Trophoblast cell (in vitro differentiated cells and primary cell): ENCODE data around the gene PCP4.

Experiments
- DNase-seq, 2 donors: peaks; one replicate each; pipeline ENCODE4 v3.0.0-alpha.2; 2016
- H2AFZ ChIP-seq: 2 replicates; pipeline ENCODE4 v1.6.1; 2013; ENCODE audit warnings: low read length, moderate library complexity, mild to moderate bottlenecking; ENCODE audit not compliant: insufficient read depth, poor library complexity
- H2AK5ac ChIP-seq: 2 replicates; pipeline ENCODE4 v1.6.1; 2013; ENCODE audit warnings: mild to moderate bottlenecking, low read length
- H2BK120ac ChIP-seq: 2 replicates; pipeline ENCODE4 v1.6.1; 2013; ENCODE audit warnings: low read length, mild to moderate bottlenecking, moderate library complexity; ENCODE audit not compliant: insufficient read depth, poor library complexity
- H2BK12ac ChIP-seq: 2 replicates; pipeline ENCODE4 v1.6.1; 2013; ENCODE audit warnings: mild to moderate bottlenecking, low read length, moderate library complexity
- H2BK5ac ChIP-seq: 2 replicates; pipeline ENCODE4 v1.6.1; 2013; ENCODE audit warnings: low read length, low read depth, moderate library complexity, mild to moderate bottlenecking; ENCODE audit not compliant: poor library complexity
- H3K14ac ChIP-seq: 2 replicates; pipeline ENCODE4 v1.6.1; 2013; ENCODE audit warnings: mild to moderate bottlenecking, low read length
- H3K18ac ChIP-seq: 2 replicates; pipeline ENCODE4 v1.6.1; 2013; ENCODE audit warnings: mild to moderate bottlenecking, low read length
- H3K23ac ChIP-seq: 2 replicates; pipeline ENCODE4 v1.6.1; 2013; ENCODE audit warnings: low read length
- H3K27ac ChIP-seq: 2 replicates; pipeline ENCODE4 v1.5.1; 2013; ENCODE audit warnings: low read depth, mild to moderate bottlenecking, inconsistent platforms, low read length, moderate library complexity
- H3K27me3 ChIP-seq: 2 replicates; pipeline ENCODE4 v1.6.1; 2013; ENCODE audit warnings: inconsistent platforms, mild to moderate bottlenecking, low read length, moderate library complexity; ENCODE audit not compliant: insufficient read depth
- H3K36me3 ChIP-seq, 2 experiments: 1 replicate in 1 of 2; 2 replicates in 1 of 2; pipeline ENCODE4 v1.6.1; 2013; ENCODE audit warnings: low read length in 2 of 2, mild to moderate bottlenecking in 2 of 2, moderate library complexity in 1 of 2; ENCODE audit not compliant: insufficient read depth in 2 of 2, control insufficient read depth in 1 of 2
- H3K4ac ChIP-seq: 2 replicates; pipeline ENCODE4 v1.6.1; 2013; ENCODE audit warnings: low read depth, mild to moderate bottlenecking, low read length, moderate library complexity
- H3K4me1 ChIP-seq, 2 experiments: 1 replicate in 1 of 2; 2 replicates in 1 of 2; pipeline ENCODE4 v1.6.1; 2013; ENCODE audit warnings: low read length in 2 of 2, mild to moderate bottlenecking in 2 of 2, moderate library complexity in 1 of 2; ENCODE audit not compliant: insufficient read depth in 2 of 2, control insufficient read depth in 1 of 2
- H3K4me2 ChIP-seq: 2 replicates; pipeline ENCODE4 v1.6.1; 2013; ENCODE audit warnings: inconsistent platforms, mild to moderate bottlenecking, low read length, moderate library complexity
- H3K4me3 ChIP-seq: 2 replicates; pipeline ENCODE4 v1.5.1; 2013; ENCODE audit warnings: mild to moderate bottlenecking, low read depth, low read length, inconsistent platforms
- H3K79me1 ChIP-seq: one replicate; pipeline ENCODE4 v1.6.1; 2013; ENCODE audit warnings: low read length
- H3K79me2 ChIP-seq: 2 replicates; pipeline ENCODE4 v1.6.1; 2013; ENCODE audit warnings: low read length, mild to moderate bottlenecking; ENCODE audit not compliant: control insufficient read depth, insufficient read depth, poor library complexity
- H3K9ac ChIP-seq: 2 replicates; pipeline ENCODE4 v1.6.1; 2013; ENCODE audit warnings: mild to moderate bottlenecking, low read length
- H3K9me3 ChIP-seq: 2 replicates; pipeline ENCODE4 v1.6.1; 2013; ENCODE audit warnings: low read depth, mild to moderate bottlenecking, control low read depth, inconsistent platforms, low read length; ENCODE audit not compliant: insufficient read depth
- H4K12ac ChIP-seq: 2 replicates; pipeline ENCODE4 v1.6.1; 2013; ENCODE audit warnings: low read depth, mild to moderate bottlenecking, low read length, moderate library complexity
- H4K8ac ChIP-seq: 2 replicates; pipeline ENCODE4 v1.6.1; 2013; ENCODE audit warnings: low read depth, mild to moderate bottlenecking, low read length, moderate library complexity
- H4K91ac ChIP-seq: one replicate; pipeline ENCODE4 v1.6.1; 2013; ENCODE audit warnings: low read depth, mild to moderate bottlenecking, low read length, moderate library complexity
- WGBS: extraction: QIAGEN DNeasy Blood & Tissue Kit; methylation state at CpG from one replicate; pipeline ENCODE4 v1.1.7; 2013; ENCODE audit warnings: missing lambda C conversion rate; ENCODE audit not compliant: insufficient read length, insufficient coverage; ENCODE audit errors: extremely low coverage; 5-methylcytosine and 5-hydroxymethylcytosine counted together

The PCP4 gene

DNA sequence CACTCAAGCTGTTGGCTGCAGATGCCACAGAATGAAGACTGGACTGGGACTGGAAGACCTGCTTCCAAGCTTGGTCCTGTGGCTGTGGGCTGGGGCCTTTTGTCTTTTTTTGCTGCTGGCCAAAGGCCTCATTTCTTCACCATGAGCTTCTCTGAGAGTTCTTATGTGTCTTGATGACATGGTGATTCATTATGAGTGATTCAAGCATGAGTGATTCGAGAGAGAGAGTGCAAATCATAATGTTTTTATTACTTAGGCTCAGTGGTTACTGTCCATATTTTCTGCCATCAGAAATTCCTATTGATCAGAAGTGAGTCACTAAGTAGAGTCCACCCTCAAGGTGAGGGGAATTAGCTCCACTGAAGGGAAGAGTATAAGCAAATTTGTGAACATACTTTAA is 94.0 kb downstream of the PCP4 start:
- Histone ChIP-seq H2BK120ac (no peak overlapping the region), H3K79me1 (no peaks in the 10 kb centered on the region), H2BK12ac (no peak overlapping the region), H3K4me1 (peaks cover 0 to 2% of the 10 kb centered on the region in 2 experiments), H3K4me2 (no peak overlapping the region), H4K12ac (no peak overlapping the region), H4K91ac (no peak overlapping the region), H2BK5ac (no peak overlapping the region), H3K9ac (no peak overlapping the region), H3K18ac (no peak overlapping the region), H2AK5ac (no peak overlapping the region), H3K27me3 (no peaks in the 10 kb centered on the region), H3K79me2 (no peaks in the 10 kb centered on the region), H3K14ac (no peak overlapping the region), H3K23ac (no peak overlapping the region), H4K8ac (no peak overlapping the region), H3K4ac (no peak overlapping the region), H3K27ac (no peak overlapping the region), H3K36me3 (no peaks in the 10 kb centered on the region), H3K4me3 (no peak overlapping the region), H2AFZ (no peak overlapping the region), H3K9me3 (no peaks in the 10 kb centered on the region)
- no peak for DNase-seq
- no CpG with 5 or more reads among the region's 1 CpG for WGBS

- Histone ChIP-seq H3K79me2 (no peaks in the 10 kb centered on the region), H2BK120ac (no peak overlapping the region), H3K23ac (no peak overlapping the region), H3K4me2 (no peak overlapping the region), H3K9me3 (peaks cover 2% of the 10 kb centered on the region), H2AK5ac (no peak overlapping the region), H3K4me3 (no peak overlapping the region), H3K27ac (no peak overlapping the region), H2BK12ac (no peak overlapping the region), H3K27me3 (no peaks in the 10 kb centered on the region), H3K36me3 (no peaks in the 10 kb centered on the region), H2AFZ (no peak overlapping the region), H3K79me1 (no peaks in the 10 kb centered on the region), H4K8ac (no peak overlapping the region), H3K4ac (no peak overlapping the region), H3K14ac (no peak overlapping the region), H3K18ac (no peak overlapping the region), H4K91ac (no peak overlapping the region), H3K9ac (no peak overlapping the region), H2BK5ac (no peak overlapping the region), H4K12ac (no peak overlapping the region), H3K4me1 (no peaks in the 10 kb centered on the region)
- DNase-seq: no peak
- WGBS: no CpG with 5 or more reads among the region's 1 CpG
Observed at GRCh38 chr21:39965026-39965425, 97.8 kb downstream of the PCP4 start.

- H2BK5ac ChIP-seq: no peak overlapping the region
- H3K27me3 ChIP-seq: no peaks in the 10 kb centered on the region
- H3K79me2 ChIP-seq: no peaks in the 10 kb centered on the region
- H3K4me3 ChIP-seq: no peak overlapping the region
- no peak for DNase-seq
- peaks cover 2% of the 10 kb centered on the region for H3K9me3 ChIP-seq
- H4K12ac ChIP-seq: no peak overlapping the region
- H3K9ac ChIP-seq: no peak overlapping the region
- H3K4me1 ChIP-seq: no peaks in the 10 kb centered on the region
- H4K91ac ChIP-seq: no peak overlapping the region
- no peak overlapping the region for H3K4me2 ChIP-seq
- no peak overlapping the region for H2BK120ac ChIP-seq
- no peak overlapping the region for H3K18ac ChIP-seq
- no peak overlapping the region for H2AFZ ChIP-seq
- H3K36me3 ChIP-seq: no peaks in the 10 kb centered on the region
- no peak overlapping the region for H3K27ac ChIP-seq
- no CpG with 5 or more reads among the region's 3 CpGs for WGBS
- H2BK12ac ChIP-seq: no peak overlapping the region
- no peak overlapping the region for H3K23ac ChIP-seq
- no peaks in the 10 kb centered on the region for H3K79me1 ChIP-seq
- no peak overlapping the region for H3K14ac ChIP-seq
- H4K8ac ChIP-seq: no peak overlapping the region
- no peak overlapping the region for H3K4ac ChIP-seq
- H2AK5ac ChIP-seq: no peak overlapping the region
Observed at GRCh38 chr21:39966786-39967185, 99.5 kb downstream of the PCP4 start.

DNA sequence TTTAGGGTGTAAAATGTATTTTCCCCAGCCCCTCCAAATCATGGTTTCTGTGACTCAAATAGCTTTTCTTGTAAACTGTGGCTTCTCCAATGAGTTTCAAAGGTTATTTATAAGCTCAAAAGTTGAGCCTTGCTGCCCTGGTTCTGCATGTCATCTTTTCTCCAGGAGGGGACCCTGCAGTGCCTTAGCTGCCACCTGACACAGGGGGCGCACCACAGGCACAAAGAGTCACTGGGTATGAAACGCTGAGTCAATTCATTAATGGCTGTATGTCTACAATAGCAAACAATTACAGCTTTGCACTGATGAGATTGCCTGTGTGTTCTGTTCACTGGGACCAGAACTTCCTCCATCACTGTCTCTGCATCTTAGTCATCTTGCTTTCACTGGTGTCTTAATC is 100.8 kb downstream of the PCP4 start:
- Histone ChIP-seq H2BK5ac (no peak overlapping the region), H4K8ac (no peak overlapping the region)

More for the DNA sequence above, 100.8 kb downstream of the PCP4 start:
- H3K18ac ChIP-seq: no peak overlapping the region
- no peak overlapping the region for H3K14ac ChIP-seq
- no peaks in the 10 kb centered on the region for H3K36me3 ChIP-seq
- no peak overlapping the region for H3K4me2 ChIP-seq
- H2AK5ac ChIP-seq: no peak overlapping the region
- no peak overlapping the region for H4K91ac ChIP-seq
- H3K4ac ChIP-seq: no peak overlapping the region
- H3K9ac ChIP-seq: no peak overlapping the region
- no peaks in the 10 kb centered on the region for H3K79me2 ChIP-seq
- H4K12ac ChIP-seq: no peak overlapping the region
- H3K27ac ChIP-seq: no peak overlapping the region
- H3K9me3 ChIP-seq: peaks cover 2% of the 10 kb centered on the region
- DNase-seq: no peak
- H2BK120ac ChIP-seq: no peak overlapping the region
- no peak overlapping the region for H2BK12ac ChIP-seq
- no peak overlapping the region for H3K23ac ChIP-seq
- no CpG with 5 or more reads among the region's 2 CpGs for WGBS
- H3K4me3 ChIP-seq: no peak overlapping the region
- H3K27me3 ChIP-seq: no peaks in the 10 kb centered on the region
- H3K79me1 ChIP-seq: no peaks in the 10 kb centered on the region
- no peak overlapping the region for H2AFZ ChIP-seq
- H3K4me1 ChIP-seq: peaks cover 7% of the 10 kb centered on the region in 2 experiments
